Head of caudate nucleus (tissue), 42 donors: ENCODE results near the gene PLG.
"Not testable (repeated sequence)": the region's sequence is repeated elsewhere in the genome, so short reads cannot be mapped to it uniquely, and the experiment has no call there.

Experiments
- DNase-seq, 42 donors: peaks; one replicate each; pipeline versions ENCODE4 v3.0.0 to v3.0.0-alpha.2; 2020 to 2021; ENCODE audit warnings: mixed read lengths in 7 of 42
- intact Hi-C: fragments of 100-400 bp; cut with DNase I; formaldehyde crosslinking; loops from one replicate; pipeline ENCODE4 v1.15.0; 2022

The PLG gene

GRCh38 chr6:160795721-160796120 is 93.7 kb downstream of the PLG start:
- intact Hi-C loops, result no loop called here
- DNase-seq, result no peak

DNA sequence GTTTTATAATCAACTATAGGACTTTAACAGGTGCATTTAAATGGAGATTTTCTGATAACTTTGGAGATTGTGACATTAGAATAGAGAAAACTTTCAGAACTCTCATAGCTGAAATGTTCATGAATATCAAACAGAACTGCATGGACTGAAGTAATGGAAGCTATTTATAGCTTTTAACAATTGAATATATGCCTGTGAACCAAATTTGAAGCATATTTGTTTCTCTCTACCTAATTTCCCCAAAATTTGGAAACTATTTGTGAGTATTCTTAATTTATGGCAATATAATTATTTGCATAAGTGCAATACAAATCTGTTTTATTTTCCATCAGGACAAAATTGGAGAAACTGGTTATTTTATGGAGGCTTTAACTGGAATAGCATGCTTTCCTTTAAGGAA is 96.6 kb downstream of the PLG start:
- intact Hi-C loops, result no loop called here
- no peak for DNase-seq

DNA sequence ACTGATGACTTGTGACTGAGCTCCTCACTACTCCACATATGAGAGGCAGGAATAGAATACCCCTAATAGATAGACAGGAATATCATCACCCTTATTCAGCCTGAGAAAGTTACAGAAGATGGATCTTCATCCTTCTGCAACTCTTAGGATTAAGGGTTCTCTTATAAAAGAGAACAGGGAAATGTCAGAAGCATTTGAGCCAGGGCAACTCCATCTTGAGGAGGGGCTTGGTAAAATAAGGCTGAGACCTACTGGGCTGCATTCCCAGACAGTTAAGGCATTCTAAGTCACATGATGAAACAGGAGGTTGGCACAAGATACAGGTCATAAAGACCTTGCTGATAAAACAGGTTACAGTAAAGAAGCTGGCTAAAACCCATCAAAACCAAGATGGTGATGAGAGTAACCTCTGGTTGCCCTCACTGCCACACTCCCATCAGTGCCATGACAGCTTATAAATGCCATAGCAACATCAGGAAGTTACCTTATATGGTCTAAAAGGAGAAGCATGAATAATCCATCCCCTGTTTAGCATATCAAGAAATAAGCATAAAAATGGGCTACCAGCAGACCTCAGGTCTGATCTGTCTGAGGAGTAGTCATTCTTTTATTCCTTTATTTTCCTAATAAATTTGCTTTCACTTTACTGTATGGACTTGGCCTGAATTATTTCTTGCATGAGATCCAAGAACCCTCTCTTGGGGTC is 97.9 kb downstream of the PLG start:
- no peak for DNase-seq
- intact Hi-C loops, result no loop called here

DNA sequence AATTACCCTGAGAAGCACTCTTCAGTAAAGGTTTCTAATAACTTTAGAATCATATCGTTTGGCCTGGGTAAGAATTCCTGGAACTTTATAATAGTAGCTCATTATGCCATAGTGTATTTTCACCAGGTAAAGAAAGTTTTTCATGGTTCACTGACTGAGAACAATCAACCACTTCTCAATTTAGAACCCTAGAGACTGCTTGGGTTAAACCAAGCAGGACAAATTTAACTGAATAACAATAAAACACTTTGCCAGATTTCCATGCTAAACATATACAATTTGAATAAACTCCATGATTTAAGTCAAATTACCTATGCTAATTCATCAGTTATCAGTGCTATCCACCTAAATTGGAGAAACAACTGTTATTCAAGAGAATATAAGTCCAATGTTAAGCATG is 99.4 kb downstream of the PLG start:
- no peak for DNase-seq
- intact Hi-C loops, result no loop called here

DNA sequence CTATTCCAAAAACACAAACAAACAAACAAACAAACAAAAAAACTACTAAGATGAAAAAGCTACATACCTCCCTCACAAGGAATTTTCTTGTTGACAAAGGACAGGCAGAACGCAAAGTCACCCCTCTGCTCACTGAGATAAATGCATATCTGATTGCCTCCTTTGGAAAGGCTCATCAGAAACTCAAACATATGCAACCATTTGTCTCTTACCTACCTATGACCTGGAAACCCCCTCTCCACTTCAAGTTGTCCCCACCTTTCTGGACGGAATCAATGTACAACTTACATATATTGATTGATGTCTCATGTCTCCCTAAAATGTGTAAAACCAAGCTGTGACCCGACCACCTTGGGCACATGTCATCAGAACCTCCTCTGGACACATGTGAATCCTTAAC is 100.0 kb downstream of the PLG start:
- DNase-seq, intact Hi-C loops: not testable (repeated sequence)
